ENCODE measurements around the gene MAMDC2.

Gene MAMDC2

DNA sequence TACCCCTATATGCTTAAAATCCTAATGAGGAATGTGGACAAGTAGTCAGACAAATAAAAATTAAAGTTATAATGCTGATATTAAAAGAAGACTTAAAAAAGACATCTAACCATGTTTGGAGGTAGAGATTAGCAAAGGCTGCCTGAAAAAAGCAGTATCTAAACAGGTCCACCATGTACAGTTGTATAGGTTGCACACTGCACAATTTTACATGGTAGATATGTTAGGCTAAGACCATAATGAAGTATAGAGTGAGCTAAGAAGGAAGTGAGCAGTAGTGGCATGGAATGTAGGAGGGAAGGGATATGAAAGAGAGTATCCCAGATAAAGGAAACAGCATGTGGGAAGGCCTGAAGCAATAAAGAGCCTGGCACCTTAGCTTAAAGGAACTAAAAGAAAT is 51.1 kb downstream of the MAMDC2 start:
- TF ChIP-seq, protein P1, sequence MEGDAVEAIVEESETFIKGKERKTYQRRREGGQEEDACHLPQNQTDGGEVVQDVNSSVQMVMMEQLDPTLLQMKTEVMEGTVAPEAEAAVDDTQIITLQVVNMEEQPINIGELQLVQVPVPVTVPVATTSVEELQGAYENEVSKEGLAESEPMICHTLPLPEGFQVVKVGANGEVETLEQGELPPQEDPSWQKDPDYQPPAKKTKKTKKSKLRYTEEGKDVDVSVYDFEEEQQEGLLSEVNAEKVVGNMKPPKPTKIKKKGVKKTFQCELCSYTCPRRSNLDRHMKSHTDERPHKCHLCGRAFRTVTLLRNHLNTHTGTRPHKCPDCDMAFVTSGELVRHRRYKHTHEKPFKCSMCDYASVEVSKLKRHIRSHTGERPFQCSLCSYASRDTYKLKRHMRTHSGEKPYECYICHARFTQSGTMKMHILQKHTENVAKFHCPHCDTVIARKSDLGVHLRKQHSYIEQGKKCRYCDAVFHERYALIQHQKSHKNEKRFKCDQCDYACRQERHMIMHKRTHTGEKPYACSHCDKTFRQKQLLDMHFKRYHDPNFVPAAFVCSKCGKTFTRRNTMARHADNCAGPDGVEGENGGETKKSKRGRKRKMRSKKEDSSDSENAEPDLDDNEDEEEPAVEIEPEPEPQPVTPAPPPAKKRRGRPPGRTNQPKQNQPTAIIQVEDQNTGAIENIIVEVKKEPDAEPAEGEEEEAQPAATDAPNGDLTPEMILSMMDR (IDR thresholded peaks at IDR 0.05; ENCODE audit: low read depth, low read length, missing control alignments), result no peak
- H3K4me3 ChIP-seq (replicated peaks; ENCODE audit: low read depth, low read length), result no peak overlapping the region
- DNase-seq (ENCODE audit: extremely low read depth, low read depth), result no peak

- DNase-seq (ENCODE audit: extremely low read depth, low read depth), result no peak
- no peak overlapping the region for H3K4me3 ChIP-seq (replicated peaks; ENCODE audit: low read depth, low read length)
- TF ChIP-seq, protein P1 (IDR thresholded peaks at IDR 0.05; ENCODE audit: low read depth, low read length, missing control alignments), result no peak
Observed at GRCh38 chr9:70097187-70097586, 53.5 kb downstream of the MAMDC2 start.

- DNase-seq (ENCODE audit: extremely low read depth, low read depth), result no peak
- H3K4me3 ChIP-seq (replicated peaks; ENCODE audit: low read depth, low read length), result no peak overlapping the region
- TF ChIP-seq, protein P1 (IDR thresholded peaks at IDR 0.05; ENCODE audit: low read depth, low read length, missing control alignments), result no peak
Observed at GRCh38 chr9:70100362-70100761, 56.7 kb downstream of the MAMDC2 start.

DNA sequence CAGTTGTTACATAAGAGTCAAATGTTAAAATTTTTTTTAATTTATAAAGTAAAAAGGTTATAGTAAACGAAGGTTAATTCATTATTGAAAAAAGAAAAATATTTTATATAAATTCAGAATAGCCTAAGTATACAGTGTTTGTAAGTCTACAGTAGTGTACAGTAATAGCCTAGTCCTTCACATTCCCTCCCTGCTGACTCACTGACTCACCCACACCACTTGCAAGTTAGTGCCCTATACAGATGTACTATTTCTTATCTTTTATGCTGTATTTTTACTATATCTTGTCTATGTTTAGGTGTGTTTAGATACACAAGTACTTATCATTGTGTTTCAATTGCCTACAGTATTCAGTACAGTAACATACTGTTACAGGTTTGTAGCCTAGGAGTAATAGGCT is 57.6 kb downstream of the MAMDC2 start:
- no peak for DNase-seq (ENCODE audit: extremely low read depth, low read depth)
- TF ChIP-seq, protein P1 (IDR thresholded peaks at IDR 0.05; ENCODE audit: low read depth, low read length, missing control alignments), result no peak
- no peak overlapping the region for H3K4me3 ChIP-seq (replicated peaks; ENCODE audit: low read depth, low read length)

DNA sequence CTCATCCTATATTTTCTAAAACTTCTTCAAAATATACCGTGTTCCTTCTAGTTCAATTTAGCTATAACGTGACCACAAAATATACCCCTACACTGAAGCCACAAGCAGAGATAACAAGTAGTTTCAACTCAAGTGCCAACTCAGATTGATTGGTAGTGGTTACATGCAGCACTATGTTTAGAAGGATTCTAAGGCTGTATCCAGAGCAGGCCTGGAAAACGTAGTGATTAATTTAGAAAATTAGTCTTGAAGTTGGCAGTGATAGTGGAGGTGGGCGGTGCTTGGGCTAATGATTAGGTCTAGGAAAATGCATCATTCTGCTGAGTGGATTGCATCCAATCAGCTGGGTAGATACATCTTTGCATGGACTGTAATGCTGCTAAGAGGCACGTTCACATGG is 61.5 kb downstream of the MAMDC2 start:
- no peak overlapping the region for H3K4me3 ChIP-seq (replicated peaks; ENCODE audit: low read depth, low read length)
- DNase-seq (ENCODE audit: extremely low read depth, low read depth), result no peak
- TF ChIP-seq, protein P1 (IDR thresholded peaks at IDR 0.05; ENCODE audit: low read depth, low read length, missing control alignments), result no peak

DNA sequence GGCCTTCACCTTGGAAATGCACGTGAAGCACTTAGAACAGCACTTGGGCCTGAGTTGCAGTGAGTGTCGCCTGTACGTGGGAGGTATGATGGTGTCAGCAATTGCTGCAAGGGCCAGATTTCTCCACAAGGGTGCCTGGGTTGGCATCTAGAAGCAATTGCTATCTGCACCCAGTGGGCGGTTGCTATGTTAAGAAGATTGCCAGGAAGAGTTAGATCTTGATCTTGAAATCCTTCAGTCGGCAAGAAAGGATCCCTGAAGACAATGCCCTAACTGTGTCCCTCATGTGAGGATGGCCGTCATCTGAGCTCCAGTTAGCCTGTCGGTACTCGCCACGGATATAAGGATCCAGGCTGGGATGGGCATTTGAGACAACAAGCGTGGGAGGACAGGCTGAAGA is 62.9 kb downstream of the MAMDC2 start:
- no peak overlapping the region for H3K4me3 ChIP-seq (replicated peaks; ENCODE audit: low read depth, low read length)
- TF ChIP-seq, protein P1 (IDR thresholded peaks at IDR 0.05; ENCODE audit: low read depth, low read length, missing control alignments), result no peak
- DNase-seq (ENCODE audit: extremely low read depth, low read depth), result no peak

DNA sequence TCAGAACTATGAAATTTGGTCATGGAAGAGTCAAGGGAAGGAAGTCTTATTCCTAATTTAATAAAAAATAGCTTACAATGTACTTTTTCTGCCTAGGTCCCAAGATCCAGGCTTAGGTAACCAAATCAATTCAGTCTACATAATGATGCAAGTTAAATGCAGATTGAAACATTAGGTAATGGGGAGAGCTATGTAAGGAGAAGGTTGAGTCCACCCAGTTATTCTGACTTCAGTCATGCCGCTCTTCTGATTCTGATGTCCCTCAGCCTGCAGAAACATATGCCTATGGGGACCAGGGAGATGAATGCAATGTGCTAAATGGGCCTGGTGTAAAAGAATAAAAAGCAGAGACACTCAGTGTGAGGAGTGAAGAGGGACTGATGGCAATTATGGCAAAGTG is 63.9 kb downstream of the MAMDC2 start:
- TF ChIP-seq, protein P1 (IDR thresholded peaks at IDR 0.05; ENCODE audit: low read depth, low read length, missing control alignments), result no peak
- DNase-seq (ENCODE audit: extremely low read depth, low read depth), result no peak
- no peak overlapping the region for H3K4me3 ChIP-seq (replicated peaks; ENCODE audit: low read depth, low read length)

All from HFF-Myc (cell line).